GM18498 (cell line): ENCODE measurements around the gene HSFX4.
A peak's percentile ranks its signal among the peaks of the same experiment; 100 is the strongest.
"Not testable (repeated sequence)": the region's sequence is repeated elsewhere in the genome, so short reads cannot be mapped to it uniquely, and the experiment has no call there.

Experiments used
- ATAC-seq: cut with Tn5 transposase; IDR thresholded peaks from one replicate; pipeline ENCODE4 v1.9.1; 2021; ENCODE audit warnings: mild to moderate bottlenecking, moderate library complexity; ENCODE audit not compliant: unreplicated experiment

HSFX4 gene

GRCh38 chrX:149929400-149929799 is at the start of gene HSFX4:
HSFX4 (plus strand) TSS chrX:149929573; CDS start chrX:149929645, 72 bp downstream.
- ATAC-seq, result not testable (repeated sequence)

- no peak for ATAC-seq
Measured at GRCh38 chrX:149881081-149881711, 48.2 kb upstream of the HSFX4 start, which contains the start of gene MAGEA8. MAGEA8 (plus strand) TSS chrX:149881183; CDS start chrX:149884273, 3,090 bp downstream.

- ATAC-seq, result not testable (repeated sequence)
Measured at GRCh38 chrX:149890828-149891227, 38.5 kb upstream of the HSFX4 start.

DNA sequence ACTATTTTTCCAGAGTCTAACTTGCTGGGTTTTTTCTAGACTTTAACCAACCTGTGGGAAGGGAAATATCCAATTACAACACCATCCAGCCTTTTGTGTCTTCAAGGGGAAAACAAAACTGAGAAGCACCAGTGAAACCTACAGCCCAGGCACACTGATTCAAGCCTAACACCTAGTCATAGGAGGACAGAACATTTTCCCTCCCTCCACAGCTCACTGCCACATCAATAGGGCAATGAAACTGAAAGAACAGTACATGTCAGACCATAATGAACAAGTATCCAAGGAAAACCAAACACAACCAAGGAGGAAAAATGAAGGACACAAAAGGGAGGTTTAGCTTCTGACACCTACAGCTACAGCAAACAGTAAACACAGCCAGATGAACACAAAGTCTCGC is 30.8 kb upstream of the HSFX4 start:
- ATAC-seq, result no peak

- peak; percentile 92 for ATAC-seq
Measured at GRCh38 chrX:149903889-149904748, 25.3 kb upstream of the HSFX4 start.

- ATAC-seq, result peak; percentile 62
Measured at GRCh38 chrX:149908308-149908707, 21.1 kb upstream of the HSFX4 start.

DNA sequence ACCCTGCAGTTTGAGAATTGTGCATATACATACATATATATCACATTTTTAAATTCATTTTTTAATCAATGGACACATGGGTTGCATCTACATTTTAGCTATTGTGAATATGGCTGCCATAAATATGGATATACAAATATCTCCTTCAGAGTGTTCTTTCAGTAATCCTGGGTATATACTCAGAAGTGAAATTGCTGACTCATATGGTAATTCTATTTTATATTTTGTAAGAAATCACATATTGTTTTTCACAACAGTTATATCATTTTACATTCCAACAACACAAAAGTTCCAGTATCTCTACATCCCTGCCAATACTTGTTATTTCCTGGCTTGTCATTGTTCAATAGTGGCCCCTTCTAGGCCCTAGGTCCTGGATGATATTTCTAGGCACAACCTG is 20.6 kb upstream of the HSFX4 start:
- no peak for ATAC-seq

DNA sequence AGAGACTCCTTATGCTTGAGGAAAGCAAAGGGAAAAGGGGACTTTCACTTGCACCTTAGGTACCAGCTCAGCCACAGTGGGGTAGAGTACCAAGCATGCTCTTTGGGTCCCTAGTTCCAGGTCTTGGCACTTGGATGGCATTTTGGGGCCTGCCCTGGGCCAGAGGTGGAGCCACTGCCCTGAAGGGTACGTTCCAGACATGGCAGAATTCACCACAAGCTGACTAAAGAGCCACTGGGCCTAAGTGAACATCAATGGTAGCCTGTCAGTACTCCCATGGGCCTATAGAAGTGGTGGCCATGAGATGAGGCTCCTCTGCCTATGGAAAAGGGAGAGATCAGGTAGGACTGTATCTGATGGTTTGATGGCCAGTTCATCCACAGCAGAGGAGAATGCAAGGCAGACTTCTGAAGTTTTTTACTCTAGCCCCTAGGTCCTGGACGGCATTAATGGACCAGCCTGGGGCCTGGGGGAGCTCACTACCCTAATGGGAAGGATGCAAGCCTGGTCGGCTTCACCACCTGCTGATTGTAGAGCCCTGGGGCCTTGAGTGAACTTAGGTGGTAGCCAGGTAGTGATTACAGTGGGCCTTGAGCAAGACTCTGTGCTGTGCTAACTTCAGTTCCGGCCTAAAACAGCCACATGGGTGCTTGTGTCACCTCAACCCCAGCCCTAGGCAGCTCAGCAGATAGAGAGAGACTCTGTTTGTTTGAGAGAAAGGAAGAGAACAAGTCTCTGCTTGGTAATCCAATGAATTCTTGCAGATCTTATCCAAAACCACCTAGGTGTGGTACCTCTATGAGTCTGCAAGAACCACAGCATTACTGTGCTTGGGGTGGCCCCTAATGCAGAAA is 19.8 kb upstream of the HSFX4 start:
- ATAC-seq, result no peak

GRCh38 chrX:149910178-149910695 is 19.1 kb upstream of the HSFX4 start:
- no peak for ATAC-seq

GRCh38 chrX:149916745-149917392 is 12.5 kb upstream of the HSFX4 start:
- ATAC-seq, result peak; percentile 75

DNA sequence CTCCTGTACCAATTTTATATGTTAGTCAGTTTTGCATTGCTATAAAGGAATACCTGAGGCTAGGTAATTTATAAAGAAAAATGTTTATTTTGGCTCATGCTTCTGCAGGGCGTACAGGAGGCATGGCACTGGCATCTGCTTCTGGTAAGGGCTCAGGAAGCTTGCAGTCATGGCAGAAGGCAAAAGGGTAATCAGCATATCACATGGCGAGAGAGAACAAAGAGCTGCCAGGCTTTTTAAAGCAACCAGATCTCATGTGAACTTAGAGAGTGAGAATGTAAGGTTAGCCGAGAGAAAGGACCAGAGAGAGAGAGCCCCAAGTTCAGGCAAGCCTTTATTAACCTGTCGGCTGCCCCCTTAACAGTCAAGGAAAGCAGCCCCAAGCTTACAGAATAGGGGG is 5.5 kb upstream of the HSFX4 start:
- not testable (repeated sequence) for ATAC-seq

DNA sequence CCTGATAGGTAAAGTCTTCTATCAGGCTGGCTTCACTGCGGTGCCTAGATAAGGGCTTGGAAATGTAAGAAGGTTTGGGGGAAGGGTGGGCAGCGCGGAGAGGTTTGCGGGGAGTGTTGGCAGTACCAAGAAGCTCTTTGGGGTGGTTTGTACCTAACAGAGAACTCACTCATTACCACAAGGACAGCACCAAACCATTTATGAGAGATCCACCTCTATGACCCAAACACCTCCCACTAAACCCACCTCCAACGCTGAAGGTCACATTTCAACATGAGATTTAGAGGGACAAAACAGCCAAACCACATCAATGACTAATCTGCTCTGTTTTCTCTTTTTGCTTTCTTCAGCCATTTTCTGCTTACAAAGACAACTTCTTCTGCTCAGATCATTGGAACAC is 4.9 kb upstream of the HSFX4 start:
- ATAC-seq, result not testable (repeated sequence)

GRCh38 chrX:149927245-149927963 is 2.0 kb upstream of the HSFX4 start:
- ATAC-seq, result not testable (repeated sequence)

- not testable (repeated sequence) for ATAC-seq
Measured at GRCh38 chrX:149927964-149928258, 1.5 kb upstream of the HSFX4 start.

DNA sequence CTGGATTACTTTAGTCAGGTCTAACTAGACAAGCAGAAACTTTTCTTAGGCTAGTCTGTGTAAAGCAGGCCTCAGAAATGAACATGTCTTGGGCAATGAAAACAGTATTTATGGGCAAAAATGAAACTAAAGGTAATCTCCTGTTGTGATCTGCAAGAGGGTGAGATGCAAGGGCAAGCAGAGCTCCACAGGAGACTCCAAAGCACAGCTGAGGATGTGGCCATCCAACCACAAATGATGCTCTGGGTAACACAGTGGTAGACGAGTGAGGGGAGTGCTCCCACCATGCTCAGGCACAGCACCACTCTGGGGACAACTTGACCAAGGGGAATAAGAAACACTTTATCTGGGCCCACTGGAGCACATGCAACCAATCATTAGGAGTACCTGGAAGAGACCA is 738 bp upstream of the HSFX4 start:
- not testable (repeated sequence) for ATAC-seq

- ATAC-seq, result not testable (repeated sequence)
Measured at GRCh38 chrX:149931355-149931754, 2.0 kb downstream of the HSFX4 start.

DNA sequence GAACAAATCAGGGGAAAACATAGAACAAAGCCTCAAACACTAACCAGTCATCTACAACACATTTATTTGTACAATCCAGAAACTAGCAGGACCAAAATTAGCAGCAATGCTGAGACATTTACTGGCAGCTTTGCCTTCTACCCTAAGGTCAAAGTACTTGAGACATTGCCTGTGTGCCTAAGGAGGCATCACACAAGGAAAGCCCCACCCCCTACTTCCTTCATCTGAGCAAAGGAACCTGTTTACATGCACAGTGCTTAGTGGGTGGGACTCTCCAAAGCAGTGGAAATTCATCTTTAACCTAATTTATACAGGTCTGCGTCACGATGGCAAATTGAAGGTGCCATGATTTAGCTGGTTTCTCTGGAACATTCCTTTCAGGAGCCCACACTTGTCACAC is 2.8 kb downstream of the HSFX4 start:
- not testable (repeated sequence) for ATAC-seq

DNA sequence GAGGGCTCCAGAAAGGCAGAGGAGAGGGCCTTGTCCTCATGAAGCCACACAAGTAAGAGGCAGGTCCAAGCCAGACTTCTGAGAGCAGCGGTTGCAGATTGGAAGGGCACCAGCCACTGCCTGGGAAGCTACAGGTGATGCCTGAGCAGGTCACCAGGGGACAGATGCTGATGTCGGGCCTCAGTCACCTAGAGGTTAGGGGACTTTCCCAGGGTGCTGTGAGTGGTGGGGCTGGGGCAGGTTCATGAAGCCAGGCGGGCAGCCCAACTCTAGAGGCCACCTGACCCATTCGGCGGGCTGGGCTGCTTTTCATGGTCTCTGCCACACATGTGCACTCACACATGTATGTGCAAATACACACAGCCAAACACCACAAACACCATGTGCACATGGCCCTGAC is 3.6 kb downstream of the HSFX4 start:
- not testable (repeated sequence) for ATAC-seq

GRCh38 chrX:149933547-149933946 is 4.2 kb downstream of the HSFX4 start:
- not testable (repeated sequence) for ATAC-seq

DNA sequence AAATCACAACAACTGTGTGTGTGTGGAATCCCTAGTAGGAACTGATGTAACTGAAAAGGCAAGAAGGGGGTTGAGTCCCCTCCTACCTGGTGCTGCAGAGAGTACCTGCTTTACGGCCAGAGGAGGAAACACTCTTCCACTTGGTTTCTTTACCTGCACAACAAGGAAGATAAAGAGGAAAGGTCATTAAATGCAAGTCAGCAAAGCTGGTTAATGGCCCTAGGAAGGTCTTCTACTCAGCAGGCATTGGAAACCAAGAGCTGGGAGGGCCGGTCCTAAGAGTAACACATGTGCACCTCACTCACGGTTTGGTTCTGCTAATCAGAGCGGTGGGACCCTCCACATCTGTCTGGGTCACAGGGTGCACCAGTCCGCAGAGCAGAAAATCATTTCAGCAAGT is 8.0 kb downstream of the HSFX4 start:
- ATAC-seq, result not testable (repeated sequence)
